B cell (primary cell): Measurements from ENCODE around the gene NOL11.

Experiments
- CTCF ChIP-seq: fragments of 200-600 bp; IDR thresholded peaks from one replicate; pipeline ENCODE4 v1.8.0; 2022; ENCODE audit warnings: antibody characterized with exemption, mild to moderate bottlenecking
- EZH2 ChIP-seq: IDR thresholded peaks from 2 replicates; pipeline ENCODE4 v1.6.1; 2012; ENCODE audit warnings: borderline replicate concordance, low read depth, mild to moderate bottlenecking, moderate library complexity, low read length; ENCODE audit not compliant: insufficient read depth, poor library complexity, severe bottlenecking

- TF ChIP-seq CTCF (no peak), EZH2 (no peak)
Observed at GRCh38 chr17:67742025-67742424, 24.3 kb downstream of the NOL11 start.
